VCaP (cell line): ENCODE results near the gene PTP4A1.

Experiments used
- H3K27ac ChIP-seq: fragments of 450-650 bp; 2 replicates; pipeline ENCODE4 v1.5.1; 2017
- TF ChIP-seq, protein P1 (sequence below): fragments of 450-650 bp; conservative IDR thresholded peaks from 2 replicates; pipeline ENCODE4 v1.5.1; 2017; ENCODE audit warnings: mild to moderate bottlenecking, moderate library complexity

PTP4A1 gene

DNA sequence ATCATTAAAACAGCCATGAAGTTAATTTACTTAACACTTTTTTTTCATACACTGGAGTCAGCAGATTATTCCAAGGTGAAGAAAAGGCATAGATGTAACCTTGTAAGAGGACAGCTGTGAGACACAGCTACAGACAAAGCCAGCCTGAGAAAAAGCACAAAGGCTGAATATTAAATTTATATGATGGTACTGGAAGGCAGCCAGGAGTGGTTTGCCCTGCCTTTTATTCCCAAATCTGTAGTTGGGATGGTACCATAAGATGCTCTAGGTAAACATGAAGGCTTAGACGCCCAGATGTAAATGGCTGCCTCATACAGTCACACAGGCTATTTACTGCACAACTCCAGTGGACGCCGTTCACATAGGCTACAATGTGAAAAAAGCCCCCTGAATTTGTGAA is 42.1 kb upstream of the PTP4A1 start:
- TF ChIP-seq, protein P1, sequence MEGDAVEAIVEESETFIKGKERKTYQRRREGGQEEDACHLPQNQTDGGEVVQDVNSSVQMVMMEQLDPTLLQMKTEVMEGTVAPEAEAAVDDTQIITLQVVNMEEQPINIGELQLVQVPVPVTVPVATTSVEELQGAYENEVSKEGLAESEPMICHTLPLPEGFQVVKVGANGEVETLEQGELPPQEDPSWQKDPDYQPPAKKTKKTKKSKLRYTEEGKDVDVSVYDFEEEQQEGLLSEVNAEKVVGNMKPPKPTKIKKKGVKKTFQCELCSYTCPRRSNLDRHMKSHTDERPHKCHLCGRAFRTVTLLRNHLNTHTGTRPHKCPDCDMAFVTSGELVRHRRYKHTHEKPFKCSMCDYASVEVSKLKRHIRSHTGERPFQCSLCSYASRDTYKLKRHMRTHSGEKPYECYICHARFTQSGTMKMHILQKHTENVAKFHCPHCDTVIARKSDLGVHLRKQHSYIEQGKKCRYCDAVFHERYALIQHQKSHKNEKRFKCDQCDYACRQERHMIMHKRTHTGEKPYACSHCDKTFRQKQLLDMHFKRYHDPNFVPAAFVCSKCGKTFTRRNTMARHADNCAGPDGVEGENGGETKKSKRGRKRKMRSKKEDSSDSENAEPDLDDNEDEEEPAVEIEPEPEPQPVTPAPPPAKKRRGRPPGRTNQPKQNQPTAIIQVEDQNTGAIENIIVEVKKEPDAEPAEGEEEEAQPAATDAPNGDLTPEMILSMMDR, result no peak

DNA sequence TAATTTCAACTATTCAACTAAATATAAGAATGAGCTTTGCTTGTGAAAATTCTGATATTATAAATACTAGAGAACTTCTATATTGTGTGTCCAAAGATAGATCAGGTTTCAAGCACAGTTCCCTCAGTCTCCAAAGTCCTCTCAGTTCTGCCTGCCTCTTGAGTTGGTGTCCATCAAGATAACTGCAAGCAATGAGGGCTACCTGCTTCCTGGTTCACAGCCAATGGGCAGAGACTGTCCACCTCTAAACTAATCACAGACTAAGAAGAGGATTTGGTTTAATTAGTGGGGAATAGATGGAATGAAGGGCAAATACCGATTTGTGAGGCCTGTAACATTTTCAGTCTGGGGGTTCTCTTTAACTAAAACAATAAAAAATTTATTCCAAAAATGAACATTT is 41.3 kb upstream of the PTP4A1 start:
- H3K27ac ChIP-seq, result no peak overlapping the region
- TF ChIP-seq, protein P1, result no peak

More for the DNA sequence above, 42.1 kb upstream of the PTP4A1 start:
- no peak overlapping the region for H3K27ac ChIP-seq

DNA sequence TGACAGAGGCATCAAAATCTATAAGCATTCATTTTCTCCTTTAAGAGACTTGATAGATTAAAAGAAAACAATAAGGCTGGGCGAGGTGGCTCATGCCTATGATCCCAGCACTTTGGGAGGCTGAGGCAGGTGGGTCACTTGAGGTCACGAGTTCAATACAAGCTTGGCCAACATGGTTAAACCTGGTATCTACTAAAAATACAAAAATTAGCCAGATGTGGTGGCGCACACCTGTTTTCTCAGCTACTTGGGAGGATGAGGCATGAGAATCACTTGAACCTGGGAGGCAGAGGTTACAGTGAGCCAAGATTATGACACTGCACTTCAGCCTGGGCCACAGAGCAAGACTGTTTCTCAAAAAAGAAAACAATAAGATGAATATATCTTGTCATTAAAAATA is 39.3 kb upstream of the PTP4A1 start:
- H3K27ac ChIP-seq, result no peak overlapping the region
- TF ChIP-seq, protein P1, result no peak

DNA sequence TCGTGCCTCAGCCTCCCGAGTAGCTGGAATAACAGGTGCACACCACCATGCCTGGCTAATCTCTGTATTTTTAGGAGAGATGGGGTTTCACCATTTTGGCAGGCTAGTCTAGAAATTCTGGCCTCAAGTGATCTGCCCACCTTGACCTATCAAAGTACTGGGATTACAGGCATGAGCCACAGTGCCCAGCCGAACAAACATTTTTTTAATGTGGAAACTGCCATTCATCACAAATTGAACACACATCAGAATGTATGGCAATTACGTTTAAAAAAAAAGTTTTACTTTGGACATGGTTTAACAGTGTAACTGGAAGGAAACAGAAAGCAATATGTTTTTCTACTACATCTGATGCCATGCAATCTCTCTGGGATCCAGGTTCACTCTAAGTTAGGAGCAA is 38.3 kb upstream of the PTP4A1 start:
- H3K27ac ChIP-seq, result no peak overlapping the region
- TF ChIP-seq, protein P1, result no peak

DNA sequence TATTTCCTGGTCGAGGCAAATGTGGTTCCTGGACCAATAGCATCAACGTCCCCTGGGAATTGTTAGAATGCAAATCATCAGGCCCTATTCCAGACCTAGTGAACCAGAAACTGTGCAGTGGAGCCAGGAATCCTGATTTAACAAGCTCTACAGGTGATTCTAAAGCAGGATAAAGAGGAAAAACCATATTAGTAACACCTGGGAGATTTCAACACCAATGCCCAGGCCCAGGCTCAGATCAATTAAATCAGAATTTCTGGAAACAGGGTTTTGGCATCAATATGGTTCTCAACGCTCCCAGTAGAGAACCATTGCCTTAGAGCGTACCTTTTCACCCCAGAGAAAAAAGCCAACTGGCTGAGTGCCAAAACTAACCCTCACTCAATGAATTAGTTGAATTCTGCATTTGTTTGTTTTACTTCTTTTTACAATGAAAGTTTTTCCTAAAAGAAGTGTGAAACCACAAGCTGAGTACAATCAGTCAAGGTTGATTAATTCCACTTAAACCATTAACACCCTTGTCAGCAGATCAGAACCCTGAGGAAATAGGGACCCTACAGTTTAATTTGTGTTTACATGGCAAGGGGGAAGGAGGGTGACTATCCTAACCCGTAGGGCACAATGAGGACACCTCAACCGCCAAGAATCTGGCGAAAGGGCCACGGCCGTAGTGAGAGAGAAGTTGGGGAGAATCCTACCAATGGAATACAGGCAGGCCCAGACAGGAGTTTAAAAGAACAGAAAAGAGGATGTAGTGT is 34.9 kb upstream of the PTP4A1 start:
- TF ChIP-seq, protein P1, result no peak
- H3K27ac ChIP-seq, result peak overlapping the region; percentile 53

DNA sequence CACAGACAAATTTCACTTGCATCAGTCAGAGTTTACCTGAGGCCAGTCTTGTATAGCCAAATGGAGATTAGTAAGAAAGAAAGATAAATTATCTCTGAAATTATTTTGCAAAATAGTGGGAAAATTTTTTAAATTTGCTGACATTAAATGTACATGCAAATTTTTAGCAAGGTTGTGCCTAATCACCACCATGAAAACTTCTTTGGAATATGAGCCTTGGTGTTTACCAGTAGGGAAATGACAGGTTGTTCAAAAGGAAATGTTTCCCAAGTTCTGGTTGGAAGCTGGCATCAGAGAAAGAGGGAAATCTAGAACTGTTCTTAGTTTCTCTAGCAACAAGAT is 34.4 kb upstream of the PTP4A1 start:
- TF ChIP-seq, protein P1, result no peak
- peak overlapping the region; percentile 53 for H3K27ac ChIP-seq

DNA sequence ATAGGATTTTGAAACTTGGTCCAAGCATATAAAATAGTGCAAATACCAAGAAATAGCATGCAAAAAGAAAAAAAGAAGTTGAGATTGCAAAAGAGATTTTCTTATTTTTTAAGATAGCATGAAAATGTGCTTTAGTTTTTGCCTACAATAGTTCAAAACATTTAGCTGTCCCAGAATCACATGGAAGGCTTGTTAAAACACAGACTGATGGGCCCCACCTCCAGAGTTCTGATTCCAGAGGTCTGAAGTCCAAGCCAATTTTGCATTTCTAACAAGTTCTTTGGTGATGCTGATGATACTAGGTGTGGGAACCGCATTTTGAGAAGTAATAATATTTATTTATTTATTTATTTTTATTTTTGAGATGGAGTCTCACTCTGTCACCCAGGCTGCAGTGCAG is 33.7 kb upstream of the PTP4A1 start:
- TF ChIP-seq, protein P1, result no peak
- H3K27ac ChIP-seq, result peak overlapping the region; percentile 53
